Measurements from ENCODE around the gene RASA3. TPM values are rescaled to one million over a fixed set of nuclear protein-coding genes. Genes with fewer than 3 reads are reported as not detected.

Gene RASA3
- total and polyA plus RNA-seq, 2 donors (not counting 3 experiments of a cell fraction or from before 2014, with no cell fraction given): 26.5 to 53.8 TPM

DNA sequence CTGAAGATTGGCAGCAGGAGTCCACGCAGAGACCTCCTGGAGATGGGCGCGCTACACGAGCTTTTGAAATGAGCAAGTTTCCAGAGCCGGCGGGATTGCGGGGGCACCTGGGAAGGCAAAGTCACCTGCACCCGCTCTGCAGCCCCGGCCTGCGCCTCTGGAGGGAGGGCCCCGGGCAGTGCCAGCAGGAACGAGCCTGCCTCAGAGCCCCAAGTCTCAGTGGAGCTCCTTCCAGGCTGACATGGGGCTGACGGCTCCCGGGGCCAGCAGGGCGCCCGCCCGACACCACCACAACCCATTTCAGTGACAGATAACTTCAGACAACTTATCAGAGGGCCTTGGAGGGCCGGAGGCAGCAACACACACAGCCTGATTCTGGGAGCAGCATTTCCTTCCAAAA, 45.0 kb downstream of the RASA3 start:
- H3K27ac ChIP-seq (ENCODE audit: insufficient read depth, low read depth, low read length): no peak overlapping the region
- H2AFZ ChIP-seq (ENCODE audit: low read depth, low read length): no peak overlapping the region
- no peaks in the 10 kb centered on the region for H3K9me1 ChIP-seq (replicated peaks; ENCODE audit: control insufficient read depth, extremely low read depth, insufficient read depth, low read length)
- FAIRE-seq (no peak), DNase-seq (ENCODE audit: low read depth, low spot score) (no peak)
- H3K4me3 ChIP-seq (replicated peaks in 1 of 3; ENCODE audit: insufficient read depth in 1 of 3, low read depth in 1 of 3, low read length in 3 of 3): no peak overlapping the region
- no peak for TF ChIP-seq EZH2 (IDR thresholded peaks at IDR 0.05; ENCODE audit: borderline replicate concordance, low read depth, low read length, severe bottlenecking)
- TF ChIP-seq GATA2 (IDR thresholded peaks at IDR 0.05; ENCODE audit: insufficient read depth, insufficient read length, low read depth, low read length): no peak
- no peak for TF ChIP-seq FOS (IDR thresholded peaks at IDR 0.05; ENCODE audit: borderline replicate concordance, insufficient read depth, low read length)
- TF ChIP-seq, protein P1, sequence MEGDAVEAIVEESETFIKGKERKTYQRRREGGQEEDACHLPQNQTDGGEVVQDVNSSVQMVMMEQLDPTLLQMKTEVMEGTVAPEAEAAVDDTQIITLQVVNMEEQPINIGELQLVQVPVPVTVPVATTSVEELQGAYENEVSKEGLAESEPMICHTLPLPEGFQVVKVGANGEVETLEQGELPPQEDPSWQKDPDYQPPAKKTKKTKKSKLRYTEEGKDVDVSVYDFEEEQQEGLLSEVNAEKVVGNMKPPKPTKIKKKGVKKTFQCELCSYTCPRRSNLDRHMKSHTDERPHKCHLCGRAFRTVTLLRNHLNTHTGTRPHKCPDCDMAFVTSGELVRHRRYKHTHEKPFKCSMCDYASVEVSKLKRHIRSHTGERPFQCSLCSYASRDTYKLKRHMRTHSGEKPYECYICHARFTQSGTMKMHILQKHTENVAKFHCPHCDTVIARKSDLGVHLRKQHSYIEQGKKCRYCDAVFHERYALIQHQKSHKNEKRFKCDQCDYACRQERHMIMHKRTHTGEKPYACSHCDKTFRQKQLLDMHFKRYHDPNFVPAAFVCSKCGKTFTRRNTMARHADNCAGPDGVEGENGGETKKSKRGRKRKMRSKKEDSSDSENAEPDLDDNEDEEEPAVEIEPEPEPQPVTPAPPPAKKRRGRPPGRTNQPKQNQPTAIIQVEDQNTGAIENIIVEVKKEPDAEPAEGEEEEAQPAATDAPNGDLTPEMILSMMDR (IDR thresholded peaks at IDR 0.05; ENCODE audit: extremely low read depth in 1 of 2, insufficient read depth in 1 of 2, low read depth in 1 of 2, low read length in 2 of 2): no peak
- TF ChIP-seq JUN (IDR thresholded peaks at IDR 0.05; ENCODE audit: borderline replicate concordance, insufficient read depth, insufficient read length, low read depth): no peak
- TF ChIP-seq POLR2AphosphoS5 (IDR thresholded peaks at IDR 0.05; ENCODE audit: insufficient read depth, low read depth, low read length): no peak
- TF ChIP-seq POLR2A (IDR thresholded peaks at IDR 0.05; ENCODE audit: low read depth, low read length): no peak
- TF ChIP-seq MYC (IDR thresholded peaks at IDR 0.05; ENCODE audit: low read depth, low read length): no peak
- TF ChIP-seq, protein P2, sequence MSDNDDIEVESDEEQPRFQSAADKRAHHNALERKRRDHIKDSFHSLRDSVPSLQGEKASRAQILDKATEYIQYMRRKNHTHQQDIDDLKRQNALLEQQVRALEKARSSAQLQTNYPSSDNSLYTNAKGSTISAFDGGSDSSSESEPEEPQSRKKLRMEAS (IDR thresholded peaks at IDR 0.05; ENCODE audit: insufficient read depth, insufficient read length): no peak
- intact Hi-C loops (cut with micrococcal nuclease): no loop called here
- no peaks in the 10 kb centered on the region for H3K4me1 ChIP-seq (ENCODE audit: control insufficient read depth, extremely low read depth, insufficient read depth, low read length)
- H4K20me1 ChIP-seq (replicated peaks; ENCODE audit: control insufficient read depth, extremely low read depth, insufficient read depth, low read length): peaks cover 8% of the 10 kb centered on the region
- ChIA-PET POLR2A (no interaction called here), CTCF (no interaction called here)
- peaks cover 65% of the 10 kb centered on the region for H3K79me2 ChIP-seq (ENCODE audit: control insufficient read depth, insufficient read depth, low read length)
- dilution Hi-C loops (cut with MboI; ENCODE audit: extremely low pct_ligation_motif_present, low sequenced_read_pairs): no loop called here
- H3K36me3 ChIP-seq (ENCODE audit: control insufficient read depth in 2 of 2, extremely low read depth in 1 of 2, insufficient read depth in 2 of 2, low read length in 2 of 2): peaks cover 0 to 3% of the 10 kb centered on the region in 2 experiments
- no peak overlapping the region for H3K4me2 ChIP-seq (ENCODE audit: insufficient read depth, low read length)
- H3K9me3 ChIP-seq (replicated peaks; ENCODE audit: control insufficient read depth, insufficient read depth, low read length): no peaks in the 10 kb centered on the region
- no peak overlapping the region for H3K9ac ChIP-seq (replicated peaks; ENCODE audit: extremely low read depth, insufficient read depth, low read length)
- H3K27me3 ChIP-seq (ENCODE audit: control insufficient read depth in 2 of 2, insufficient read depth in 2 of 2, low read length in 2 of 2): no peaks in the 10 kb centered on the region
- no TSS peak for BruUV-seq (replicated peaks)

Data from endothelial cell of umbilical vein (primary cell).